ENCODE measurements around the gene CENPK.

DNA sequence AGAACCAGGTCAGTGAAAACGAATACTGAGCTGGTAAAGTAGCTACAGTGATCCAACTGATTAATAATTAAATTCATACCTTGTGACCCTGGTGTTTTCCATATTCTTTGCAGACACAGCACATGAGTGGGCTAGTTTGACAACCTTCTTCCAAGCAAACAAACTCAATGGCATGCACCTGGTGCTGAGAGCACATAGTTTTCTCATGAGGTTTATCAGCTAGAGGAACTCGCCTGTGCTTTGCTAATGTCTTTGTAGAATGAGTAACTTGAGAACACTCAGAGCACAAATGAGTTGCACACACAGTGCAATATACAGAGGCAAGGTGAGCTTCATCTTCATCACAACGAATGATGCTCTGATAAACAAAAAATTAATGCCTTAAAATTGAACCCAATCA lies 48.6 kb upstream of the CENPK start:
- TF ChIP-seq, protein P1, sequence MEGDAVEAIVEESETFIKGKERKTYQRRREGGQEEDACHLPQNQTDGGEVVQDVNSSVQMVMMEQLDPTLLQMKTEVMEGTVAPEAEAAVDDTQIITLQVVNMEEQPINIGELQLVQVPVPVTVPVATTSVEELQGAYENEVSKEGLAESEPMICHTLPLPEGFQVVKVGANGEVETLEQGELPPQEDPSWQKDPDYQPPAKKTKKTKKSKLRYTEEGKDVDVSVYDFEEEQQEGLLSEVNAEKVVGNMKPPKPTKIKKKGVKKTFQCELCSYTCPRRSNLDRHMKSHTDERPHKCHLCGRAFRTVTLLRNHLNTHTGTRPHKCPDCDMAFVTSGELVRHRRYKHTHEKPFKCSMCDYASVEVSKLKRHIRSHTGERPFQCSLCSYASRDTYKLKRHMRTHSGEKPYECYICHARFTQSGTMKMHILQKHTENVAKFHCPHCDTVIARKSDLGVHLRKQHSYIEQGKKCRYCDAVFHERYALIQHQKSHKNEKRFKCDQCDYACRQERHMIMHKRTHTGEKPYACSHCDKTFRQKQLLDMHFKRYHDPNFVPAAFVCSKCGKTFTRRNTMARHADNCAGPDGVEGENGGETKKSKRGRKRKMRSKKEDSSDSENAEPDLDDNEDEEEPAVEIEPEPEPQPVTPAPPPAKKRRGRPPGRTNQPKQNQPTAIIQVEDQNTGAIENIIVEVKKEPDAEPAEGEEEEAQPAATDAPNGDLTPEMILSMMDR (IDR thresholded peaks at IDR 0.05; ENCODE audit: insufficient read depth, low read depth, low read length): no peak
- no peak for TF ChIP-seq EZH2 (IDR thresholded peaks at IDR 0.05; ENCODE audit: insufficient read depth, low read length)
